CD4-positive, alpha-beta memory T cell (primary cell): ENCODE measurements around the gene GALNTL6. TPM values are rescaled to one million over a fixed set of nuclear protein-coding genes. Genes with fewer than 3 reads are reported as not detected.

Experiments
- CTCF ChIA-PET: fragments of 350-600 bp; sonication (Branson Sonifier 250); formaldehyde crosslinking; loops from one replicate; lab custom pipeline; 2021; ENCODE audit warnings: inconsistent platforms; ENCODE audit not compliant: partially characterized antibody; lab: Charles Lee
- POLR2A ChIA-PET: fragments of 350-600 bp; sonication (Branson Sonifier 250); formaldehyde crosslinking; loops from one replicate; lab custom pipeline; 2021; ENCODE audit not compliant: partially characterized antibody; lab: Charles Lee
- DNase-seq, 5 donors: peaks; one replicate each; pipeline versions ENCODE4 v3.0.0 to v3.0.0-alpha.2; 2020 to 2022; ENCODE audit warnings: mixed read lengths in 1 of 5
- H3K27ac ChIP-seq: one replicate; pipeline ENCODE4 v1.7.0; 2013; ENCODE audit warnings: low read depth, low read length
- H3K27me3 ChIP-seq: 2 replicates; pipeline ENCODE4 v1.7.0; 2013; ENCODE audit warnings: mild to moderate bottlenecking, low read length, moderate library complexity; ENCODE audit not compliant: insufficient read depth
- H3K36me3 ChIP-seq: 2 replicates; pipeline ENCODE4 v1.7.0; 2013; ENCODE audit warnings: mild to moderate bottlenecking, low read length, moderate library complexity; ENCODE audit not compliant: insufficient read depth
- H3K4me1 ChIP-seq: 2 replicates; pipeline ENCODE4 v1.7.0; 2013; ENCODE audit warnings: mild to moderate bottlenecking, low read length, moderate library complexity; ENCODE audit not compliant: insufficient read depth
- H3K4me3 ChIP-seq, 2 donors: one replicate each; pipeline ENCODE4 v1.7.0; 2013; ENCODE audit warnings: low read length in 2 of 2, mild to moderate bottlenecking in 1 of 2
- H3K9me3 ChIP-seq, 2 donors: one replicate each; pipeline ENCODE4 v1.7.0; 2013; ENCODE audit warnings: low read length in 2 of 2, control low read depth in 1 of 2; ENCODE audit not compliant: control insufficient read depth in 1 of 2
- H3K27ac Mint-ChIP-seq, 7 donors: one replicate each; pipeline ENCODE4 v1.8.0; 2020 to 2021; ENCODE audit warnings: mixed read lengths in 7 of 7, mild to moderate bottlenecking in 6 of 7, inconsistent platforms in 3 of 7, moderate library complexity in 3 of 7
- H3K27me3 Mint-ChIP-seq, 2 donors: one replicate each; pipeline ENCODE4 v1.8.0; 2020 to 2021; ENCODE audit warnings: mixed read lengths in 2 of 2
- H3K36me3 Mint-ChIP-seq, 2 donors: one replicate each; pipeline ENCODE4 v1.8.0; 2020 to 2021; ENCODE audit warnings: mixed read lengths in 2 of 2, inconsistent platforms in 1 of 2, mild to moderate bottlenecking in 1 of 2
- H3K4me1 Mint-ChIP-seq, 4 donors: one replicate each; pipeline ENCODE4 v1.8.0; 2020 to 2021; ENCODE audit warnings: mixed read lengths in 4 of 4, mild to moderate bottlenecking in 1 of 4
- H3K4me3 Mint-ChIP-seq, 8 donors: one replicate each; pipeline ENCODE4 v1.8.0; 2020 to 2021; ENCODE audit warnings: mixed read lengths in 8 of 8, mild to moderate bottlenecking in 7 of 8, moderate library complexity in 6 of 8, inconsistent platforms in 3 of 8
- H3K9me3 Mint-ChIP-seq, 8 donors: one replicate each; pipeline ENCODE4 v1.8.0; 2020 to 2021; ENCODE audit warnings: mixed read lengths in 8 of 8, mild to moderate bottlenecking in 5 of 8, inconsistent platforms in 3 of 8, moderate library complexity in 1 of 8
- intact Hi-C: fragments of 100-400 bp; cut with micrococcal nuclease; formaldehyde crosslinking; loops from one replicate; pipeline ENCODE4 v1.15.1; 2023
- polyA plus RNA-seq, 2 donors: library from polyadenylated mRNA; unstranded; fragments of 300-500 nt; fragmentation: Illumina TruSeq; gene quantifications; one replicate each; pipeline ENCODE4 v1.2.3, GENCODE V29; 2021
- total RNA-seq, 2 experiments: library from RNA; stranded (reverse); gene quantifications; one replicate each; pipeline ENCODE4 v1.2.3, GENCODE V29; 2021

Gene GALNTL6
- total and polyA plus RNA-seq, 4 experiments from 2014 or later = not detected

DNA sequence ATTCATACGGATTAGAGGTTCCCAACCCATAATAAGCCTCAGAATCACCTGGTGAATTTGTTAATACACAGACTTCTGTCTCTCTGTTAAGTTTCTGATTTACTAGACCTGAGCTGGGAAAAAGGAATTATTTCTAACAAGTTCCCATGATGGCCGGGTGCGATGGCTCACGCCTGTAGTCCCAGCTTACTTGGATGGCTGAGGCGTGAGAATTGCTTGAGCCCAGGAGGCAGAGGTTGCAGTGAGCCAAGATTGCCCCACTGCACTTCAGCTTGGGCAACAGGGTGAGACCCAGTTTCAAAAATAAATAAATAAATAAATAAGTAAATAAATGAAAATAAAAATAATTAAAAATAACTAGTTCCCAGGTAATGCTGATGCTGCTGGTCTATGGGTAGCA is 412.3 kb downstream of the GALNTL6 start:
- Mint-ChIP-seq H3K27ac (no peak overlapping the region), H3K9me3 (peaks cover 0 to 10% (median 4%) of the 10 kb centered on the region in 8 donors), H3K27me3 (no peaks in the 10 kb centered on the region), H3K36me3 (no peaks in the 10 kb centered on the region), H3K4me3 (no peak overlapping the region), H3K4me1 (no peaks in the 10 kb centered on the region)
- DNase-seq = no peak
- no peak overlapping the region for H3K4me3 ChIP-seq
- no peaks in the 10 kb centered on the region for H3K27me3 ChIP-seq
- ChIA-PET CTCF (no interaction called here), POLR2A (no interaction called here)
- no peaks in the 10 kb centered on the region for H3K36me3 ChIP-seq
- H3K27ac ChIP-seq = no peak overlapping the region
- H3K4me1 ChIP-seq = no peaks in the 10 kb centered on the region
- intact Hi-C loops = no loop called here
- H3K9me3 ChIP-seq = no peaks in the 10 kb centered on the region

DNA sequence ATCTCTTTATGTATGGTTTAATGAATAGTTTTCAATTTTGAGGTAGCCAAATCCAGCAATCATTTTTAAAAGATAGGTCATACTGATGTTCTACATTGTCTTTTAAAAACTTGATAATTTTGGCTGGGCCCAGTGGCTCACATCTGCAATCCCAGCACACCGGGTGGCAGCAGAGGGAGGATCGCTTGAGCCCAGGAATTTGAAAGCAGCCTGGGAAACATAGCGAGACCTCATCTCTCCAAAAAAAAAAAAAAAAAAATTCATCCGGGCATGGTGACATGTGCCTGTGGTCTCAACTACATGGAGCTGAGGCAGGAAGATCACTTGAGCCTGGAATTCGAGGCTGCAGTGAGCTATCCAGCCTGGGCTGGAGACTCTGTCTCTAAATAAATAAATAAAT is 419.8 kb downstream of the GALNTL6 start:
- Mint-ChIP-seq H3K4me3 (no peak overlapping the region), H3K4me1 (no peaks in the 10 kb centered on the region), H3K9me3 (peaks cover 0 to 7% (median 4%) of the 10 kb centered on the region in 8 donors), H3K36me3 (no peaks in the 10 kb centered on the region), H3K27me3 (no peaks in the 10 kb centered on the region), H3K27ac (no peak overlapping the region)
- Histone ChIP-seq H3K9me3 (no peaks in the 10 kb centered on the region), H3K36me3 (no peaks in the 10 kb centered on the region), H3K4me3 (no peak overlapping the region), H3K27ac (no peak overlapping the region), H3K27me3 (no peaks in the 10 kb centered on the region), H3K4me1 (no peaks in the 10 kb centered on the region)
- intact Hi-C loops = no loop called here
- DNase-seq = no peak
- POLR2A ChIA-PET = no interaction called here
- CTCF ChIA-PET = no interaction called here

GRCh38 chr4:172243551-172243950 is 430.3 kb downstream of the GALNTL6 start:
- Mint-ChIP-seq H3K27ac (no peak overlapping the region), H3K4me1 (no peaks in the 10 kb centered on the region), H3K36me3 (no peaks in the 10 kb centered on the region), H3K9me3 (peaks cover 0 to 22% (median 6%) of the 10 kb centered on the region in 8 donors), H3K4me3 (no peak overlapping the region), H3K27me3 (no peaks in the 10 kb centered on the region)
- H3K9me3 ChIP-seq = no peaks in the 10 kb centered on the region
- intact Hi-C loops = no loop called here
- no peaks in the 10 kb centered on the region for H3K36me3 ChIP-seq
- DNase-seq = no peak
- no peaks in the 10 kb centered on the region for H3K27me3 ChIP-seq
- H3K4me1 ChIP-seq = no peaks in the 10 kb centered on the region
- no peak overlapping the region for H3K27ac ChIP-seq
- POLR2A ChIA-PET = no interaction called here
- CTCF ChIA-PET = no interaction called here
- H3K4me3 ChIP-seq = no peak overlapping the region

DNA sequence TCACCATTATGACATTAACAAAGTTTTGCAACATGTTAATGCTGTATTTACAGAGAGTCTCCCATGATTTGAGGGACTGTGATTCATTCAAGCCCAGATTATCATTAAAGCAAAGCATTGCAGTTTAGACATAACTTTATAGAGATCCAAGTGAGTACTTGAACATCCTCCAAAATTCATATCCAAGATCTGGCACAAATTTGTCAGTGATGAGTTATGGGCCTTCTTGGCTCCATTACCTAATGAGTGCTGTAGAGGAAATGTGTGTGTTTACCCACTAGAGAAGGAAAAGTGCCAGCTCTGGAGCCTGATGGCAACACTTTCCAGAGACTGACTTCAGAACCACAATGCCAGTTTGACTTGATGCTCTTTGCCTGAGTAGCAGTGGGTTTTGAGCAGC is 432.3 kb downstream of the GALNTL6 start:
- Histone ChIP-seq H3K4me3 (no peak overlapping the region), H3K36me3 (no peaks in the 10 kb centered on the region), H3K4me1 (no peaks in the 10 kb centered on the region), H3K27me3 (no peaks in the 10 kb centered on the region), H3K27ac (no peak overlapping the region), H3K9me3 (no peaks in the 10 kb centered on the region)
- DNase-seq = no peak
- Mint-ChIP-seq H3K27ac (no peak overlapping the region), H3K9me3 (peaks cover 0 to 21% (median 8%) of the 10 kb centered on the region in 8 donors), H3K4me1 (no peaks in the 10 kb centered on the region), H3K27me3 (no peaks in the 10 kb centered on the region), H3K4me3 (no peak overlapping the region), H3K36me3 (no peaks in the 10 kb centered on the region)
- ChIA-PET CTCF (no interaction called here), POLR2A (no interaction called here)
- intact Hi-C loops = no loop called here

DNA sequence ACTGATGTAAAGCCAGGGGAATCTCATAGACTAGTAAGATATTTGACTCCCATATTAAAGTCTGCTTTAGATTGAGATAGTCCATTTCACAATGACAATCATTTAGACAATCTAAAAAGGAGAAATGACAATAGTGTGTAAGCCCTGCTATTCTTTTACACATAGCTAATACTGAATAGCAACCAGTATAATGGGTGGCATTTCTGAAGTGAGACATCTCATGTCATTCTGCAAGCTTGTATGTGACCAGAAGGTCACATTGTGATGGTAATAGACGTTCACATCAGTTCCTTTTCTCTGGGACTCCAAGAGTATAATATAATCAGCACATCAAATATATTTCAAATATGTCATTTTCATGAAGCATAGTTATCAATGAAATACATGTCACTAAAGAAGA is 440.2 kb downstream of the GALNTL6 start:
- no peak overlapping the region for H3K27ac ChIP-seq
- H3K27me3 Mint-ChIP-seq = no peaks in the 10 kb centered on the region
- H3K4me3 ChIP-seq = no peak overlapping the region
- H3K9me3 ChIP-seq = no peaks in the 10 kb centered on the region
- H3K27ac Mint-ChIP-seq = no peak overlapping the region
- DNase-seq = no peak
- POLR2A ChIA-PET = no interaction called here
- no peaks in the 10 kb centered on the region for H3K4me1 ChIP-seq
- peaks cover 0 to 25% (median 9%) of the 10 kb centered on the region in 8 donors for H3K9me3 Mint-ChIP-seq
- no peaks in the 10 kb centered on the region for H3K27me3 ChIP-seq
- CTCF ChIA-PET = no interaction called here
- intact Hi-C loops = no loop called here
- no peak overlapping the region for H3K4me3 Mint-ChIP-seq
- no peaks in the 10 kb centered on the region for H3K36me3 Mint-ChIP-seq
- H3K36me3 ChIP-seq = no peaks in the 10 kb centered on the region
- no peaks in the 10 kb centered on the region for H3K4me1 Mint-ChIP-seq

- Histone ChIP-seq H3K4me1 (no peaks in the 10 kb centered on the region), H3K9me3 (no peaks in the 10 kb centered on the region), H3K27me3 (no peaks in the 10 kb centered on the region), H3K4me3 (no peak overlapping the region), H3K27ac (no peak overlapping the region), H3K36me3 (no peaks in the 10 kb centered on the region)
- Mint-ChIP-seq H3K4me1 (no peaks in the 10 kb centered on the region), H3K4me3 (no peak overlapping the region), H3K27me3 (no peaks in the 10 kb centered on the region), H3K27ac (no peak overlapping the region), H3K9me3 (peaks cover 0 to 15% (median 3%) of the 10 kb centered on the region in 8 donors), H3K36me3 (no peaks in the 10 kb centered on the region)
- intact Hi-C loops = no loop called here
- ChIA-PET POLR2A (no interaction called here), CTCF (no interaction called here)
- DNase-seq = no peak
Measured at GRCh38 chr4:172256820-172257219, 443.6 kb downstream of the GALNTL6 start.

DNA sequence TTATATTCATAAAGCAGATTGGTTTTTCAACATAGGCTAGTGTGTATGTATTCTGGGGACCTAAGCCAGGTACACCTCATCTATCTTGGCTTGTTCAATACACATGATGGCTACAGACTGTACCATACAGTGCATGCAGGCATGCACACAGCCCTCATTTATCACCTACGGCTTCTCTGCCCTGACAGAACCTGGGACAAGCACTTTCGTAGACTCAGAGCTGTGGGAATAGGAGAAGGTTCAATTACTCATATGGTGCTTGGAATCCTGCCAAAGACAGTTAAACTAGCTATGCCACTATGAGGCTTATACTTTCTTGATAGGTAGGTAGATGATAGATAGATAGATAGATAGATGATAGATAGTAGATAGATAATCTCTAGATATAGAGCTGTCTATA is 457.2 kb downstream of the GALNTL6 start:
- H3K4me3 ChIP-seq = no peak overlapping the region
- no peaks in the 10 kb centered on the region for H3K36me3 ChIP-seq
- no peaks in the 10 kb centered on the region for H3K4me1 ChIP-seq
- ChIA-PET CTCF (no interaction called here), POLR2A (no interaction called here)
- H3K27me3 Mint-ChIP-seq = no peaks in the 10 kb centered on the region
- no peaks in the 10 kb centered on the region for H3K27me3 ChIP-seq
- no peaks in the 10 kb centered on the region for H3K9me3 ChIP-seq
- no peak overlapping the region for H3K27ac Mint-ChIP-seq
- H3K36me3 Mint-ChIP-seq = no peaks in the 10 kb centered on the region
- intact Hi-C loops = no loop called here
- DNase-seq = no peak
- no peak overlapping the region for H3K27ac ChIP-seq
- H3K9me3 Mint-ChIP-seq = peaks cover 3 to 11% (median 5%) of the 10 kb centered on the region in 8 donors
- no peaks in the 10 kb centered on the region for H3K4me1 Mint-ChIP-seq
- H3K4me3 Mint-ChIP-seq = no peak overlapping the region

DNA sequence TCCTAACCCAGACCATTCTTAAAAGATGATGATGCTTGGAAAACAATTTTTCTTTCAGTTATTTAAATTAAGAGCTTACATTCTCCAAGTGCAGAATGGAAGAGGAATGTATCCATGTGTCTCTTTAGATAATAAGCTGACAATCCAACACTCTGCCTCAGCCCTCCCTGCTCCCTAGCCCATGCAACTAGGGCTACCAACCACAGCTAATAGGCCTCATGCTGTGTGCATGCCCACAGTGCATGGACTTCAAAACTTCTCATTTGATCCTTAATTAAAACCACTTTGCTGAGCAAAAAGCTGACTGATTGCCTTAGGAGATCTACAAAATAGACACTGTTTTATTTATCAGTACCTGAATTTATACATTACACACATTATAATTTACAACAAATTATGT is 473.9 kb downstream of the GALNTL6 start:
- POLR2A ChIA-PET = no interaction called here
- no peak overlapping the region for H3K27ac Mint-ChIP-seq
- no peaks in the 10 kb centered on the region for H3K27me3 ChIP-seq
- H3K27me3 Mint-ChIP-seq = no peaks in the 10 kb centered on the region
- H3K9me3 ChIP-seq = no peaks in the 10 kb centered on the region
- no peaks in the 10 kb centered on the region for H3K4me1 ChIP-seq
- H3K4me1 Mint-ChIP-seq = no peaks in the 10 kb centered on the region
- no peak overlapping the region for H3K4me3 Mint-ChIP-seq
- no peak overlapping the region for H3K27ac ChIP-seq
- H3K36me3 Mint-ChIP-seq = no peaks in the 10 kb centered on the region
- no peaks in the 10 kb centered on the region for H3K36me3 ChIP-seq
- CTCF ChIA-PET = no interaction called here
- intact Hi-C loops = no loop called here
- no peak overlapping the region for H3K4me3 ChIP-seq
- peaks cover 0 to 13% (median 7%) of the 10 kb centered on the region in 8 donors for H3K9me3 Mint-ChIP-seq
- DNase-seq = no peak
